SK-N-DZ (cell line): ENCODE data around the gene ZNF845. TPM values are rescaled to one million over a fixed set of nuclear protein-coding genes. Genes with fewer than 3 reads are reported as not detected.
"Not testable (repeated sequence)": the region's sequence is repeated elsewhere in the genome, so short reads cannot be mapped to it uniquely, and the experiment has no call there.

ENCODE experiments used
- DNase-seq: peaks from one replicate; pipeline ENCODE4 v3.0.0-alpha.2; 2015; ENCODE audit warnings: low spot score
- polyA plus RNA-seq, 2 experiments: library from polyadenylated mRNA; depleted of rRNA; stranded (reverse); fragments of >200 nt; gene quantifications; 2 replicates each; pipeline ENCODE4 v1.2.3, GENCODE V29; 2014

The ZNF845 gene
- 2.7 and 2.8 TPM in 2 replicates for polyA plus RNA-seq (2014; cell fraction: cytosol; rRNA removed)
- polyA plus RNA-seq (2014; cell fraction: nucleus; rRNA removed): 1.3 and 1.4 TPM in 2 replicates

DNA sequence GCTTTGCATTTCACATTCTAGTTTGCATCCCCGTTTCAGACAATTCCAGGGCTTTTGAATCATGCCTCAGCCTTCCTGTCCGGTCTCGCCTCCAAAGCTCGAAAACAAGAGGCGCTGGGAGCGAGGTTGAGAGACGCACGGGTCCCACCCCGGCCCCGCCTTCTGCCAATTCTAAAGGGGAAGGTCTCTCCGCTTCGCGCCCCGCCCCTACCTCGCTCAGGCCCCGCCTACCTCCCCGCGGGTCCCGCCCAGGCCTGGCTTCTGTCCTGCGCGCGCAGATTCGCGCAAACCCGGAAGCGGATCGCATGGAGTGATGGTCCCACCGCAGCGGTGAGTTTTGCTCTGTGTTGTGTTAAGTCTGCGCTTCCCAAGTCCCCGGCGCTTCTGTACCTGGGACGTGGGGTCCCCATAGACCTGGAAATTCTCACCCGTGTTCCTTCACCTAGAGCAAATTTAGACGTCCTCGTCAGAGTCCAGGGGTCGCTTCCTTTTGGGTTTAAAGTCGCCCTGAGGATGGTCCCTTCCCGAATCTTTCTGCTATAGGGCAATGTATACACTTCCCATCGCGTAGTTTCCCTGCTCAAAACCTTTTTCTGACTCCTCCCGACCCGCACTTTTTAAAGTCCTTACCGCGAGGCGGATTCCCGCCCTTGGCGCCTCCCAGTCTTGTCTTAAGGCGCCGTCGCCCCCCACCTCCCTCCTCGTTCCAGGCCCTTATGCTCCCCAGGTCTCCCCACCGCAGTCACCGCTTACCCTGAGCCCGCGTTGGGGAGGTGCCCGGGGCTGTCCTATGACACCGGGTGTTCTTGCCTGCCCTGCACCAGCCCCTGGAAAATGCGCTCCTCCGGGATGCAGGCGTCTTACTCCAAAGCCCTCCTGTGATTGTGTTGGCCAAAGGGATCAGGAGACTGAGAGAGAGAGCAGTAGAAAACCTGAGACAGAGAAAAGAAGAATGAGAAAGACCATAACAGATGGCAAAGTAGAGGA, at the start of gene ZNF845:
ZNF845 (plus strand) TSS at position 287 of the 987 bp plus-strand sequence. CDS start 7,559 bp downstream, outside the sequence.
- peak; percentile 81 for DNase-seq

DNA sequence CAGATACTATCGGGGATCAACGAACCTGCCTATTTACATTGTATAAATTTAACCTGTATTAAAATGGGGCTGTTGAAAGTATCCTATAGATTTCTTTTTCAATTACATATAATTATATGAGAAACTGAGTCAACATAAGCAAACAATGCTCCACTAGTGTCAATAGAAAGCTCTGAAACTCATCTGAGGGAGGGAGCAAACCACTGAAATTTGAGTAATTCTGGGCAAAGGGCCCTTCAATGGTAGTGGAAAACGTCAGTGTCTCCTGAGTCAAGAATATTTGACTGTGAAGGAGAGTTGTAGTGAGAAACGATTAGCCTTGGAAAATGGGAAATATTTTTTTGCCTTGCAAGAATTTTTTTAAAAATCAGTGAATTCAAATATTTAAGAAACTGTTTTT, 48.5 kb upstream of the ZNF845 start:
- DNase-seq: no peak

DNA sequence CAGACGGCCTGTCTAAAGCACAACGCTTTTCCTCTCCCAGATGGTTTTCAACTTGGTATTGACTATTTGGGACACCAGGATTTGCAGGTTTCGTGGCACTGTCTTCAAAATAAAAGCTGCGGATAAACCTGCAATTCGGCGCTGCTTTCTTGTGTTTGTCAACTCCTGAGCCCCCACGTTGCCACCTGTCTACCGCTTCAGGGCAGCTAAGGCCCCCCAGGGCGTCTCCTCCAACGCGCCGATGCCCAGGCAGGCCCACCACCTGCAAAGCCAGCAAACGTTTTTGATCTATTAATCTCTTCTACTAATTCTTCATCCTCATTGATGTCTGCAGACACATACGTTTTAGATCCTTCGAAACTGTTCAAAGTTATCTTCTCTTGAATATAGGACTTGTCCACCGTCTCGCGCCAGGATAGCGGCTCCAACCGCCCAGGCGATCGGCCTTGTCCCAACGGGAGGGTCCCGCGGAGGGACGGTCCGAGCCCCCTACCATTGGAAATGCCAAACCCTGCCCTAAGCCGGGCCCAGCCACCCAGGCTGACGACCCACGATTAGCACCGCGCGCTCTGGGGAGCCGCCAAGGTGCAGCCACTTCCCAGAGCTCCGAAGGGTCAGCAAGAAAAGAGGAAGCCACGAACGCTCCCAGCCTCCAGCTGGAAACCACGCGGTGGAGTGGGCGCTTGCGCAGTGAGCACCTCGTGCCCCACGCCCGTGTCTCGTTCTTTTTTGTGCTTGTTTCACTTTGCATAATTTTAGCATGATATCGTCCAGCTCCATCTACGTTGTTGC, 42.6 kb upstream of the ZNF845 start:
- DNase-seq: no peak

DNA sequence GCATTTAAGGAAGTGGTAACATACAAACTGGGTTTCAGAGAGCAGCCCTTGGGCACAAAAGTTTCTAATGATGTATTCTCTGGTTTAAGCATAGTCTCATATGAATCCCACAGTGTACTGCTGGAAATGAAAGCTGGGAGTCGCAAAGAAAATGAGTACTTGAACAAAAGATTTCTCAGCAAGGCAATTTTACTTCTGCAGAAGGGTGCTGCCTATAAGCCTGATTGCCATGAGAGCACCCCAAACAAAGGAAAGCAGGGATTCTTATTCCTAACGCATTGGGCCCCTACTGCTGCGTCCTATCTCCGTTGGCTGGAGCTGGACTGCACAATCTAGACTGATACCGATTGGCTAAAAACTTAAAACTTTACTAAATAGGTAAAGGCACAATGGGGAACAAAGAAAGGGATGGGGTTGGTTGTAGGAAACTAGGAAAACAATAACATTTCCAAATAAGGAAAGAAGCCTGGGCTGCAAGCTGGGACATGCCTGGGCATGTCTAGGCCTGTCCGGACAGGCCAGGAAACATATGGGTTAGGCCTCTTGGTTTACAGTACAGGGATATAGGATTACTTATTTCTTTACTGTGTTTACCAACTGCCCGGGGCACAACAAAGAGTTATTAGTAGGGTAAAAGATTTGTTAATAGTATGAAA, 38.6 kb upstream of the ZNF845 start:
- DNase-seq: no peak

DNA sequence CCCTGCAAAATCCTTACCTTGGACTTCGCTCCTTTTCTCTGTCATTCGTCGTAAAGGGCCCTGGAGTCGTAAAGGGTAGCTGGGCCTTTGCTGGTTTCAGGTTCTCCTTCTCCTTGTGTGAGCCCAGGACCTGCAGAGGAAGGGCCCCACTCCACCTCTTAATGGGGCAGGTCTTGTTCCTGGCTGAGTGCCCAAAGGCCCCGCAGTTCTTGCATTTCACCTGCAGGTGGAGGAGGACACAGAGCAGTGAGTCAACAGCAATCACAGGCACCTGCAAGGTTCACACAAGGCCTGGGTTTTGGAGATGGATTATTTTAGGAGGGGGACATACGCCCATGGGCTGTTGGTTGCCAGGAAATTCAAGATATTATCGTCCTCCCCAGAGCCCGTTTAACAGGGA, 32.2 kb upstream of the ZNF845 start:
- not testable (repeated sequence) for DNase-seq

DNA sequence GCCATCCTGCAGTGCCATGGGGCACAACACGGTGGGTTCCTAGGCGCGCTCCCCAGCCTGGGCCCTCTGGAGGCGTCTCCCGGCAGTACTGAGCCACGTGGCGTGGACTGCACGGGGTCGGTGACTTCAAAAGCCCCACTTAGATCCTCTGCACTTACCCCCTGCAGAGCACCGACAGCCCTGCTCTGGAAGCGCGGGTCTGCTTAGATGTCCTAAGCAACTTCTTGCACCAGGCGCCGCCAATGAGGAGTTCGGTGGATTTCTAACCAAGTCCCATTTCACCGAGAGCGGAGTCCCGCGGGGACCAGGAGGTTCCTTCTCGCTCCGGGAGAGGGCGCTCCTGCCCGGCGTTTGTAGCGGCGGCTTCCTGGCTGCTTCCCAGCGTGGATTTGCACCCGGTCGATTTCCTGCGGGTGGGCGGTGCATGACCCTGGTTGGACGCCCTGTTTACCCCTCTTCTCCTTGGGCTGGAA, 25.2 kb upstream of the ZNF845 start:
- DNase-seq: peak; percentile 21

DNA sequence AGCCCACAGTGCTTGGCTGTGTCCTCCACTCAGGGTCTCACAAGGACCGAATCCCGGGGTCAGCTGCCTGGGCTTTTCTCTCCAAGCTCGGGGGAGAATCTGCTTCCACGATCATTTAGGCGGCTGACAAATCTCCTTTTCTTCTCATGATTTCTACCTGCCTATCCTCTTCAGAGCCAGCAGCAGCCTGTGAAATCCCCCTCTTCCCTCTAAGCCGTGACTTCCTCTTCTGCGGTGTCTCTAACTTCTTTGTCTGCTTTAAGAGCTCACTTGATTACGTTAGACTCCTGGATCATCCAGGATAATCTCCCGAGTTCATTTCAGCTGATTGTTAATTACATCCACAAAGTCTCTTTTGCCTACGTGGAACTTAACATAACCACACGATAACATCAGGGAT, 22.5 kb upstream of the ZNF845 start:
- no peak for DNase-seq

DNA sequence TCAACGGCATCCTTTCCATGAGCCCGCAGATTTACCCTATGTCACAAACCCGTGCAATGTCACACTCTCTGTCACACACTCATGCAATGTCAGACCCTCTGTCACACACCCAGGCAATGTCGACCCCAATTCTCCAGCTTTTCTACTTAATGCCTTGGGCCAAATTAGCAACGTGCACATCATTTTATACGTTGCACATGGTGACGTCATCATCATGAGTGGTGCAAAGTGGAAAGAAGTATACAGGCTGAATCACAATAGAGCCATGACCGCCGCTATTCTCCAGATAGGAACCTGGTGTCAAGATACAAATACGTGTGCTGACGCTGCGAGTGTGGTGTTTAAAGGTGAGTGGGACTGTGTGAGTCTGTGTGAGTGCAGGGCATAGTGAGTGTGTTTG, 21.7 kb upstream of the ZNF845 start:
- DNase-seq: no peak

DNA sequence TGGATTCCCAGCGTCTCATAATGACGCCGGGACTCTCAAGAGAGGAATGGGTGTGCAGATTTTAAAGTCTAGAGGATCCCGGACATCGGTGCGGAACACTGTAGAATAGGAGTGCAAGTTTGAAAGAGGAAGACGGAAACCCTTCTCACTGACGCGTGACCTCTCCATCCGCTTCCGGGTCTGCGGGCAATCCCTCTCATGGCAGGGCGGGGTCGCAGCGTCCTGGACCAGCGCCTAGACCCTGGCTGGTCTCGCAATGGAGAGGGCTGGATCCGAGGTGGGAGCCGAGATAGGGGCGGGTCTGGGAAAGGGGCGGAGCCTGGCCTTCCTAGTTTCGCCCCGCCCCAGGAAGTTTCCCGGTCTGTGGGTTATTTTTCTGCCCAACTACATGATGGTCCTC, 4.6 kb upstream of the ZNF845 start:
- DNase-seq: no peak

DNA sequence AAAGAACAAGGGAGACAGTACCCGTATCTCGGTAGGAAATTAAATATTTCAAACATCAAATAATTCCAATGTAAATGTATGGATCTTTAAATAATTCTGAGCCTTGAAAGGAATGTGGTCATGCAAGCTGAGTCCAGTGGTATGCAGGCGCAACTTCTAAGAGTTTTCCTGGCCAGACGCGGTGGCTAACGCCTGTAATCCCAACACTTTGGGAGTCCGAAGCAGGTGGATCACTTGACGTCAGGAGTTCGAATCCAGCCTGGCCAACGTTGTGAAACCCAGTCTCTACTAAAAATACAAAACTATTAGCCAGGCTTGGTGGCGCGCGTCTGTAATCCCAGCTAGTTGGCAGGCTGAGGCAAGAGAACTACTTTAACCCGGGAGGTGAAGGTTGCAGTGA, 1.1 kb upstream of the ZNF845 start:
- DNase-seq: no peak

DNA sequence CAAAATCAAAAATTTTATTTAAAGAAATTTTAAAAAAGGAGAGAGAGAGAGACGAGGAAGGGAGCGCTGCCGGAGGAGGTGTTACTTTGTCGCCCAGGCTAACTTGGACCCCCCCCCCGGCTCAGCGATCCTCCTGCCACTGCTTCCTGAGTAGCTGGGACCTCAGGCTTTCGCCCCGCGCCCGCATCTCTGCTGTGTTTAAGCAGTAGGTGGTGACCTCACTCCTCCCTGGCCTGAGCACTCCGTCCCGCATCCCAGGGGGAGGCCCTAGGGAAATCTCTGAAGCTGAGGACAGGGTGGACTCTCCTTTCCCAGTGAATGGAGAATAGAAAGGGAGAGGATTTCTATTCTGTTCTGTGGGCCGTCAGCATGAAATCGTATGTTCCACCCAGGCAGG, 485 bp upstream of the ZNF845 start:
- peak; percentile 58 for DNase-seq

DNA sequence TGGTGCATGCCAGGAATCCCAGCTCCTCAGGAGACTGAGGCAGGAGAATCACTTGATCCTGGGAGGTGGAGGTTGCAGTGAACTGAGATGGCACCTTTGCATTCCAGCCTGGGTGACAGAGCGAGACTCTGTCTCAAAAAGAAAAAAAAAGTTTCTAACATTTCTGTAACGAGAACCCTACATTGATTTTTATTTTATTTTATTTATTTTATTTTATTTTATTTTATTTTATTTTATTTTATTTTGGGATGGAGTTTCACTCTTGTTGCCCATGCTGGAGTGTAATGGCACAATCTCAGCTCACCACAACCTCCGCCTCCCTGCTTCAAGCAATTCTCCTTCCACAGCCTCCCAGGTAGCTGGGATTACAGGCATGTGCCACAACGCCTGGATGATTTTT, 10.9 kb downstream of the ZNF845 start:
- not testable (repeated sequence) for DNase-seq

DNA sequence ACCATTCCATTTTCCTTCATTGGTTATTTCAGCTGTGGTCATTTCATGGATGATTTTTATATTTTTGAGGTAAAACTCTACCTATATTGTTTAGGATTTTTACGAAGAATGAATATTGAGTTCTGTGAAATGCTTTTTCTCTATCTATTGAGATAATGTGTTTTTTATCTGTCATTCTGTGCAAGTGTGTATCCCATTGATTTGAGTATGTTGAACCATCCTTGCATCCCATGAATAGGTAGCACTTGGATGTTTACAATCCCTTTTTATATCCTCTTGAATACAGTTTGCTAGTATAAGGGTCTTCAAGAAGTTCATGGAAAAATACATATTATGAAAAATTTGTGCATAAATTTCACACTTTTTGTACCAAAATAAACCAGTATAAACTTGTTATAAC, 22.2 kb downstream of the ZNF845 start:
- no peak for DNase-seq

DNA sequence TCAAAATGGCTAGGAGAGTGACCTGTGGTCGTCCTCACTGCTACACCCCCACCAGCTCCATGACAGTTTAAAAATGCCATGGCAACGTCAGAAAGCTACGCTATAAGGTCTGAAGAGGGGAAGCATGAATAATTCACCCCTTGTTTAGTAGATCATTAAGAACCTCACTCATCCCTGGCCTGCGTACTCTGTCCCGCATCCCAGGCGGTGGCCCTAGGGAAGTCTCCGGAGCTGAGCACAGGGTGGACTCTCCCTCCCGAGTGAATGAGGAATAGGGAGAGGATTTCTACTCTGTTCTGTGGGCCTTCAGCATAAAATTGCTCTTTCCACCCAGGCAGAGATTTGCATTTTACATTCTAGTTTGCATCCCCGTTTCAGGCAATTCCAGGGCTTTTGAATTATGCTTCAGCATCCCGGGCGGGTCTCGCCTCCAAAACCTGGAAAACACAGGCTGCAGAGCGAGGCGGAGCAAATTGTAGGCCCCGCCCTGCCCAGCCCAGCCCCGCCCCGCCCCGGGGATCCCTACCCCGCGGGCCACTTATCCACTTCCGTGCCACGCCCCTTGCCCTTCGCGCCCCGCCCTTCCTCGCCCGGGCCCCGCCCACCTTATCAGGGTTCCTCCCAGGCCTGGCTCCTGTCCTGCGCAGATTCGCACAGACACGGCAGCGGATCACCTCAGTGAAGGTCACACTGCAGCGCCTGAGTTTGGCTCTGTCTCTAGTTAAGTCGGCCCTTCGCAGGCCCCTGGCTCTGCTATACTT, 24.5 kb downstream of the ZNF845 start:
- DNase-seq: no peak

DNA sequence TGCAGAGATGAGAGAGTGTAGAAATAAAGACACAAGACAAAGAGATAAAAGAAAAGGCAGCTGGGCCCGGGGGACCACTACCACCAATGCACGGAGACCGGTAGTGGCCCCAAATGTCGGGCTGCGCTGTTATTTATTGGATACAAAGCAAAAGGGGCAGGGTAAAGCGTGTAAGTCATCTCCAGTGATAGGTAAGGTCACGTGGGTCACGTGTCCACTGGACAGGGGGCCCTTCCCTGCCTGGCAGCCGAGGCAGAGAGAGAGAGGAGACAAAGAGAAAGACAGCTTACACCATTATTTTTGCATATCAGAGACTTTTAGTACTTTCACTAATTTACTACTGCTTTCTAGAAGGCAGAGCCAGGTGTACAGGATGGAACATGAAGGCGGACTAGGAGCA, 26.5 kb downstream of the ZNF845 start:
- DNase-seq: not testable (repeated sequence)

DNA sequence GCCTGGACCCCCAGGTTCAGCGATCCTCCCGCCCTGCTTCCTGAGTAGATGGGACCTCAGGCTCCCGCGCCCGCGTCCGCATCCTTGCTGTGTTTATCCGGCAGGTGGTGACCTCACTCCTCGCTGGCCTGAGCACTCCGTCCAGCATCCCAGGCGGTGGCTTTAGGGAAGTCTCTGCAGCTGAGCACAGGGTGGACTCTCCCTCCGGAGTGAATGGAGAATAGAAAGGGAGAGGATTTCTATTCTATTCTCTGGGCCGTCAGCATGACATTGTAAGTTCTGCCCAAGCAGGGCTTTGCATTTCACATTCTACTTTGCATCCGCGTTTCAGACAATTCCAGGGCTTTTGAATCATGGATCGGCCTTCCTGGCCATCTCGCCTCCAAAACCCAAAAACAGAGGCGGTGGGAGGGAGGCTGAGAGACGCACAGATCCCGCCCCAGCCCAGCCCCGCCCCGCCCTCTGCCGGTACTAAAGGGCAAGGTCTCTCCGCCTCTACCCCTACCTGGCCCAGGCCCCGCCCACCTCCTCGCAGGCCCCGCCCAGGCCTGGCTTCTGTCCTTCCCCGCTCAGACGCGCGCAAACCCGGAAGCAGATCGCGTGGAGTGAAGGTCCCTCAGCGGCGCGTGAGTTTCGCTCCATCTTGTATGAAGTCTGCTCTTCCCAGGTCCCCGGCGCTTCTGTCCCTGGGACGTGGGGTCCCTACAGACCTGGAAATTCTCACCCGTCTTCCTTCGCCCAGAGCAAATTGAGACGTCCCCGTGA, 31.8 kb downstream of the ZNF845 start, which contains the start of gene ZNF525:
ZNF525 (plus strand) TSS at position 572 of the 765 bp plus-strand sequence. CDS start 6,577 bp downstream, outside the sequence.
- DNase-seq: peak; percentile 77

DNA sequence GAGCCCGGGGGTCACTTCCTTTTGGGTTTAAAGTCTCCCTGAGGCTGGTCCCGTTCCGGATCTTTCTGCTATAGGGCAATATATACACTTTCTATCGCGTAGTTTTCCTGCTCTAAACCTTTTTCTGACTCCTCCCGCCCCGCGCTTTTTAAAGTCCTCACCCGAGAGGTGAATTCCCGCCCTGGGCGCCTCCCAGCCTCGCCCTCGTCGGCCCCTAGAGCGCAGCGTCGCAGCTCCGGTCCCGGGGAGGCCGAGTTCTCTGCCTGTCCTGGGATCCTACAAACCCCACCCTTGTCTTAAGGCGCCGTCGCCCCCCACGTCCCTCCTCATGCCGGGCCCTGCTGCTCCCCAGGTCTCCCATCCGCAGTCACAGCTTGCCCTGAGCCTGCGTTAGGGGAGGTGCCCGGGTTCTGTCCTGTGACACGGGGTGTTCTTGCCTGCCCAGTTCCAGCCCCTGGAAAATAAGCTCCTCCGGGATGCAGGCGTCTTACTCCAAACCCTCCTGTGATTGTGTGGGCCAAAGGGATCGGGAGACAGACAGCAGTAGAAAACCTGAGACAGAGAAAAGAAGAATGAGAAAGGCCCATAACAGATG, 32.4 kb downstream of the ZNF845 start:
- no peak for DNase-seq

DNA sequence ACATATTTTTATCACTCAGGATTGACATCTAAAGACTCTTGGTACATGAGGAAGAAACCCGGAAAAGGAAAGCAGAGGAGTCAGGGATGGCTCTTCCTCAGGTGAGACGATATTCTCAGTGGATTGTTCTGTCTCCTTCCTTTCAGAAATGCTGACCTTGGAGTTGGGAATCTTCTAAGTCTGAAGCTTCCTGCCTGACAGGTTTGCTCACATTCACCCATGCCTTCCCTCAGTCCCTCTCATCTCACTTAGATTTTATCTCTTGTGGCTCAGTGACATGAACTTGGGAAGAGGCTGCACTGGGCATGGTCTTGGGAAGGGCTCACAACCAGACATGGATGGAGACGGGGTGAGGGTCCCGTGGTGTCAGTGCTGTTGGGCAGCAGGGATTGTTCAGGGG, 38.6 kb downstream of the ZNF845 start:
- no peak for DNase-seq

DNA sequence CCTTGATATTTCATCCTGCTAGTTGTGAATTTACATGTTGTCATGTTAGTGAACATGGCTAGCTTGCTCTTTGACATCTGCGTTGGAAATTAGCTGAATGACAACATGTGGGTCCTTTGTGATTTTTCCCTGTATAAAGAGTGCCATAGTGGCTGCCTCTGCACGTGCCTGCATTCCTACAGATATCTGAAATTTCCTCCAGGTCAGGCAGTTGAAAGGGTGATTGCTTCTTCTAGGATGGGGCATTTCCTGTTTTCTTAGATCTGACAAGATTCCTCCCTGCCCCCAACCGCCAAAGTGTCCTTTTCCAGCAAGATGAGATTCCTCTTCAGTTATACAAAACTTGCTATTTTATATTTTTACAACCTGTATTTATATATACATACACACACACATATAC, 40.7 kb downstream of the ZNF845 start:
- no peak for DNase-seq

DNA sequence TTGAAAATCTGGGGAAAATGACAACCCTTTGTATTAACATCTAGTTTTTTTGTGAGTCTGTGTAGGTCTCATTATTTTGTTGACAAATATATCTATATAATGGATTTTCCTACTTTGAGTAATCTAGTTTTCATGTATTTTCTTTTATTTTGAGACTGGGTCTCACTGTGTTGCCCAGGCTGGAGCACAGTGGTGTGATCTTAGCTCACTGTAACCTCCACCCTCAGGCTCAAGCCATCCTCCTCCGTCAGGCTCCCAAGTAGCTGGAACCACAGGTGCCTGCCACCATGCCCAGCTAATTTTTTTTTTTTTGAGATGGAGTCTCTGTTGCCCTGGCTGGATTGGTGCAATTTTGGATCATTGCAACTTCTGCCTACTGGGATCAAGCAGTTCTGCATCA, 41.2 kb downstream of the ZNF845 start:
- DNase-seq: no peak
